CMK (cell line): ENCODE measurements around the gene RRP7A.
"Not testable (repeated sequence)": the region's sequence is repeated elsewhere in the genome, so short reads cannot be mapped to it uniquely, and the experiment has no call there.

Experiments
- DNase-seq: peaks from one replicate; pipeline ENCODE4 v3.0.0-alpha.2; 2010; ENCODE audit warnings: low read depth

RRP7A gene

DNA sequence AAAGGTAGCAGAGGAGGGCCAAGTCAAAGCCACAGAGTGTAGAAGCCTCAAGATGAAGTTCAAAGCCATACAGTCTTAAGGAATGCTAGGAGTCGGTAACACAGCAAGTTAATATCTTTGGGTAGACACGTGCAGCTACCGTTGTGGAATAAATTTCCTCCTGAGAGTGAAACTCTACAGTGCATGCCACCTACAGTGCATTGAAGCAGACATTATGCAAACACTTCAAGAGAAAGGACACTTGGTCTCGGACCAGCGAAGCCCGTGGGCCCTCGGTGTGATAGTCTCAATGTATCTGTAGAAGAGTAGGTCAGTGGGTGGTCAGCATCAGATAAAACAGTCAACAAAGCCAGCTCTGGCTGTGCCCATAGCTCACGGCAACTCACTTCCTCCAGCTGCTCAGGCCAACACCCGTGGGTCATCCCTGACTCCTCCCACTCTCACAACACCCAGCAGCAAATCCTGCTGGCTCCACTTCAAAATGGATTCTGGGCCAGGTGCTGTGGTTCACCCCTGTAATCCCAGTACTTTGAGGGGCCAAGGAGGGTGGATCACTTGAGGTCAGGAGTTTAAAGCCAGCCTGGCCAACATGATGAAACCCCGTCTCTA lies 24.0 kb downstream of the RRP7A start:
- DNase-seq: not testable (repeated sequence)

DNA sequence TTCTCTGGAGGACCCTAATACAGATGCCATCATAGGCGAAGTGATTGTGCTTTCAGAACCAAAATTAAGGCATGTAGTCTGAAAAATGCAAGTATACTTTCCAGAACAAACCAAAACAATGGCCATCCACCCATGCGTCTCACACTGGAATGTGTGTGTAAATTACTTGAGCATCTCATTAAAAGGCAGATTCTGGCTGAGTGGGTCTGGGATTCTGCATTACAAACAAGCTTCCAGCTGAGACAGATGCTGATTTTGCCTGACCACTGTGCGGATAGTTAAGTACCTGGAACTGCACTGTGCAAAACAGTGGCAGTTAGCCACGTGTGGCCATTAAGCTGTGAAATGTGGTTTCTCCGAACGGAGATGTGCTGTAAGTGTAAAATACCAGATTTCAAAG lies 26.2 kb downstream of the RRP7A start:
- DNase-seq: no peak

DNA sequence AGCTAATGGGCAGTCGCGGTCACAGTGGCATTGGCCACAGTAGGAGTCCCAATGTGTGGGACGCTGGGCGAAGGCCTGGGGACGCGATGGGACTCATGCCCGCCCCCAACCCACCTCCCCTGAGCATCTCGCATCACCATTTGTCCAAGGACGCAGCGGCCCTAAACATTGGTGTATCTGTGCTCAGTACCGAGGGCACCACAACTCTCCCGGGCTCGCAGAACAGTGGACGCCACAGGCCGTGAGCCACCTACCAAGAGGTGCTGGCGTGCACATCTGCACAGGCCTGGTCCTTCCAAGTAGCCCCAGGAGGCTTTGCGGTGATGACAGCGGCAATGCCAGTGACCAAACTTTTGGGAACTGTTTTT lies 27.3 kb downstream of the RRP7A start:
- no peak for DNase-seq

DNA sequence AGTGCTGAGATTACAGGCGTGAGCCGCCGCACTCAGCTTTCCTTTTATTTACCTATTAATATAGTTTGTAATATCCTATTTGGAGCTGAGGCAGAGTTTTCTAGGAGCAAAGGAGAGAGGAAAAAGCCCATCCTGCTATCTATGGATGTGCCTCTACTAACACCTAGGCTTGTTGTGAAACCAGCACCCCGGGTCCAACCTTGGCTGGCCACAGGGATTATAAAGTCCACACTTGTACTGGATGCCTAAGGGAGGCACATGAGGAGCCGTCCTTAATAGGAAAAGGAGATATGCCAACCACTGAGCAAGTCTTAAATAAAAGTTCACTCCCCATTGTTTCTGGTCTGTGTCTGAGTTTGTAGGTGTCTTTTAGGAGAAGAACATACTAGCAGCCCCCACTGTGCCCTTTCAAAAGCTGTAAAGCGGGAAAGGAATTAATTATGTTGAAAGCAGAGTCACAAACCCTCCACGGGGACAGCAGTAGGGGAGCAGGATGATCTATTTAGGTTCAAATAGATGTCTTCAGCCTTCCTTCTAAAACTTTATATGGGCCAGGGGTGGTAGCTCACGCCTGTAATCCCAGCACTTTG lies 29.3 kb downstream of the RRP7A start:
- DNase-seq: no peak

DNA sequence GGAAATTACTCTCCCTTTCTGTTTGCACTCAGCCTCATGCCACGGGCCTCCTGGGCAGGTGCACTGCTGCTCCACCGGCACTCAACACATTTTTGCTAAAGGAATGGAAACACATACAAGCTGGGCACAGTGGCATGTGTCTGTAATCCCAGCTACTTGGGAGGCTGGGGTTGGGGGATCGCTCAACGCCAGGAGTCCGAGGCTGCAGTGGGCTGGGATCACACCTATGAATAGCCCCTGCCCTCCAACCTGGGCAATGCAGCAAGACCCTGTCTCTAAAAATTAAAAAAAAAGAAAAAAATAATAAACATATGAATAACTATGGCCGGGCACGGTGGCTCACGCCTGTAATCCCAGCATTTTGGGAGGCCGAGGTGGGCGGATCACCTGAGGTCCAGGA lies 30.6 kb downstream of the RRP7A start:
- DNase-seq: no peak

GRCh38 chr22:42484506-42484905 lies 35.1 kb downstream of the RRP7A start:
- no peak for DNase-seq

- not testable (repeated sequence) for DNase-seq
Measured at GRCh38 chr22:42483610-42484223, 35.9 kb downstream of the RRP7A start.

DNA sequence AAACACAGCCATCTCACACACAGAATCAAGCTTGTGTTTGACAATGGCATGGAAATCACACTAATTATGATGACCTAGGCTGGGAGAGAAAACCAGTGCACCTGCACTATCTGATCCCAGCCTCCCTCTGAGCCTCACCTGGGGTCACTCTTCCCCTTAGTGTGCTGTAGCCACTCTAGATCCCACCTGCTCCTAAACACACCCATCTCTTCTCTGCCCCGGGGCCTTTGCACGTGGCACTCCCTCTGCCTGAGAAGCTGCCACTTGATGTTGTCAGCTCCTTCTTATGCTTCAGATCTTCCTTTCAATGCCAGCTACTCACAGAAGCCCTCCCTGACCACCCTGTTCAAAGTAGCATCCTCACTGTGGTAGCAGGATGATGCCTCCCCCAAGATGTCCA lies 44.5 kb downstream of the RRP7A start:
- DNase-seq: no peak

DNA sequence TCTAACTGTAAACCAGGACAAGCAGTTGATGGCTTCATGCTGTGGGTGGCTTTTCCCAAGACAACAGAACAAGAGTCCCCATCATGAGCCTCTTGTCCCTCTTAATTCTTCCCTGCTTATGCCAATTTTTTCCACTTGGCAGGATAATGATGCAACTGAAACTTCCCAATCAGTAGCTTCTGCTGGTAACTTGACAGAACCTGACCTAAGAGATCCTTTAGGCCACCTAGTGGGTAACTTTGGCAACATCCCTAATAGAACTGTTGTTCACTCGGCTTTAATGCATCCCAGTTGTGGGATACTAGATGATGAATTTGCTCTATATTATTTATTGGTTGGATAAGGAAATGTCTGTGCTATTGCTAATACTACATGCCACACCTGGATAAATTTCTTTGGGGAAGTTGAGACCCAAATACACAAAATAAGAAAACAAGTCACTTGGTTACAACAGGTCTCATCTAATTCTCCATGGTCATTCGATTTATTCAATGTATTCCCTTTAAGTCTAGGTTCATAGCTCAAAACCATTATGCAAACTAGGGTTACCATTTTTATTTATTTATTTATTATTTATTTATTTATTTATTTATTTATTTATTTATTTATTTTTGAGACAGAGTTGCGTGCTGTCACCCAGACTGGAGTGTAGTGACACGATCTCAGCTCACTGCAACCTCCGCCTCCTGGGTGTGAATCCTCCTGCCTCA lies 46.0 kb downstream of the RRP7A start:
- DNase-seq: peak; percentile 41

- DNase-seq: no peak
Measured at GRCh38 chr22:42472671-42473070, 46.9 kb downstream of the RRP7A start.

DNA sequence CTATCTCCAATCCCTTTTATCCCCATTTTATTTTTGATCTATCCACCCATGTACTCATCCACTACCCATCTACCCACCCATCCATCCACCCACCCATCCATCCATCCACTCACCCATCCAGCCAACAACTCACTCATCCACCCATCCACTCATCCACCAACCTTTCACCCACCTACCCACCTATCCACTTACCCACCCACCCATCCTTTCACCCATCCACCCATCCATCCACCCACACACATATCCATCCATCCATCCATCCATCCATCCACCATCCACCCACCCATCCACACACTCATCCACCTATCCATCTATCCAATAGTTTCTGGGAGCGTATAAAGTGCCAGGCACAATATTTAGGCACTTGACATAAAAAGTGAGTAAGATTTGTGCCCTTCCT lies 48.2 kb downstream of the RRP7A start:
- no peak for DNase-seq

DNA sequence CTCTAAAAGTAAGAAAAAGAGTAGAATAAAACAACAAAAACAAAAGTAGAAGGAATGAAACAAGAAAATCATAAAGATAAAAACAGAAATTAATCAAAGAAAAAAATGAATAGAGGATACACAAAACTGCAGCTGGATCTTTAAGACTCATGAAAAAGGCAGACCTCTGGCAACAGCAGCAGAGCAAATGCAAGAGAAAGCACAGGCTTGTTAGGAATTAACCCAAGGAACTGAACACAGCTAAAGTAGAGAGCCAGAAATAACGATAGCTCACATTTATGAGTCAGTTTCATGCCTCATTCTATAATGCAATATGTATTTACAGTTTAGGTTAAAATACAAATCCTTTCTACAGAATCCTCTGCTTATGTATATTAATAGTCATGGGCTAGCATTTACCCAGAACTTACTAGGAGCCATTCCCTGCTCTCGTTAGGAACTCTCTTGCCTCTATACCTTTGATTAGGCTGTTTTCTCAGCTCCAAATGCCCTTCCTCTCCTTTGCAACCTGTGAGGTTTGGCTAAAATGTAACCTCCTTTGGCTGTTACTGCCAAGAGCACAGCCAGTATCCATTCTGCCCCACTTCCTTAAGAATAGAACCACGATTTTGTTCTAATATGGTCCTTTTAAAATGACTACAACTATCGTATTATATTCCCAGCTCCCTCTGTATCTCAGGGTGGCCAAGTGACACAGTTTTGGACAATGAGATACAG lies 49.1 kb downstream of the RRP7A start:
- no peak for DNase-seq

DNA sequence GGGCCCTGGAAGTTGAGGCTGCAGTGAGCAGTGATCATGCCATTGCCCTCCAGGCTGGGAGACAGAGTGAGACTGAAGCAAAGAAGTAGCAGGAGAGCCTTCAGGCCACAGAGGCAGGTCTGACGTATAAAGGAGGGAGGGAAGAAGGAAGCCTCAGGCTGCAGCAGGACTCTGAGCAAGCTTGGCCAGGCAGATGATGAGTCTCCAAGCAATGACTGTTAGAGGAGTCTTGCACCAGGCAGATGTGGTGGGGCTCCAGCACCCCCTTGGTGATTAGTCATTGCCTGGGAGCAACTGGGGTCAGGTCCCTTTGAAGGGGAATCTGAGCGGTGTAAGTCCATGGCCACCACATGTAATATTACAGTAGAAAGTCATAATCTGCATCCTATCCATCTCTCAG lies 50.8 kb downstream of the RRP7A start:
- DNase-seq: no peak

GRCh38 chr22:42462016-42462415 lies 57.6 kb downstream of the RRP7A start:
- DNase-seq: peak; percentile 45

GRCh38 chr22:42461511-42461910 lies 58.1 kb downstream of the RRP7A start:
- no peak for DNase-seq
